ENCODE results near the gene OR1E1.
"Not testable (repeated sequence)": the region's sequence is repeated elsewhere in the genome, so short reads cannot be mapped to it uniquely, and the experiment has no call there.

Gene OR1E1

GRCh38 chr17:3415610-3416009 lies 17.4 kb upstream of the OR1E1 start:
- no peak overlapping the region for H3K4me3 ChIP-seq (ENCODE audit: low read length)

GRCh38 chr17:3412216-3412615 lies 14.0 kb upstream of the OR1E1 start:
- not testable (repeated sequence) for H3K9me2 ChIP-seq (replicated peaks; ENCODE audit: control insufficient read depth, low read length); H3K4me2 ChIP-seq (ENCODE audit: low read length); H3K4me3 ChIP-seq (ENCODE audit: low read length); H3K9me3 ChIP-seq (ENCODE audit: control insufficient read depth, insufficient read depth, low read length); H3K27me3 ChIP-seq (ENCODE audit: control insufficient read depth, low read length); H3K79me2 ChIP-seq (ENCODE audit: control insufficient read depth, low read length); H3F3A ChIP-seq (ENCODE audit: control insufficient read depth, insufficient read depth); H3K27ac ChIP-seq (ENCODE audit: low read depth, low read length); H3K4me1 ChIP-seq (ENCODE audit: control insufficient read depth, low read length); H4K20me1 ChIP-seq (ENCODE audit: control insufficient read depth, insufficient read depth, low read depth, low read length); H3K36me3 ChIP-seq (ENCODE audit: control insufficient read depth, low read length)

More at GRCh38 chr17:3415610-3416009, 17.4 kb upstream of the OR1E1 start:
- no peaks in the 10 kb centered on the region for H3F3A ChIP-seq (ENCODE audit: control insufficient read depth, insufficient read depth)
- H3K4me2 ChIP-seq (ENCODE audit: low read length): no peak overlapping the region
- no peaks in the 10 kb centered on the region for H3K9me3 ChIP-seq (ENCODE audit: control insufficient read depth, insufficient read depth, low read length)
- no peak for TF ChIP-seq EZH2phosphoT487 (IDR thresholded peaks at IDR 0.05; ENCODE audit: borderline replicate concordance, low read length)
- TF ChIP-seq CTCF (IDR thresholded peaks at IDR 0.05; ENCODE audit: low read depth, low read length, poor library complexity, severe bottlenecking): no peak
- H3K27me3 ChIP-seq (ENCODE audit: control insufficient read depth, low read length): peaks cover 18% of the 10 kb centered on the region
- no peaks in the 10 kb centered on the region for H3K9me2 ChIP-seq (replicated peaks; ENCODE audit: control insufficient read depth, low read length)
- no peak overlapping the region for H3K27ac ChIP-seq (ENCODE audit: low read depth, low read length)
- H3K4me1 ChIP-seq (ENCODE audit: control insufficient read depth, low read length): no peaks in the 10 kb centered on the region
- no peaks in the 10 kb centered on the region for H3K79me2 ChIP-seq (ENCODE audit: control insufficient read depth, low read length)
- no peaks in the 10 kb centered on the region for H3K36me3 ChIP-seq (ENCODE audit: control insufficient read depth, low read length)
- no peaks in the 10 kb centered on the region for H4K20me1 ChIP-seq (ENCODE audit: control insufficient read depth, insufficient read depth, low read depth, low read length)

- Histone ChIP-seq H3K4me1 (ENCODE audit: control insufficient read depth, low read length) (no peaks in the 10 kb centered on the region), H3K36me3 (ENCODE audit: control insufficient read depth, low read length) (no peaks in the 10 kb centered on the region), H3K4me3 (ENCODE audit: low read length) (no peak within 1 kb of the TSS), H4K20me1 (ENCODE audit: control insufficient read depth, insufficient read depth, low read depth, low read length) (no peaks in the 10 kb centered on the region), H3K27me3 (ENCODE audit: control insufficient read depth, low read length) (no peaks in the 10 kb centered on the region), H3F3A (ENCODE audit: control insufficient read depth, insufficient read depth) (no peaks in the 10 kb centered on the region), H3K79me2 (ENCODE audit: control insufficient read depth, low read length) (no peaks in the 10 kb centered on the region), H3K9me3 (ENCODE audit: control insufficient read depth, insufficient read depth, low read length) (peaks cover 7% of the 10 kb centered on the region), H3K9me2 (replicated peaks; ENCODE audit: control insufficient read depth, low read length) (no peaks in the 10 kb centered on the region), H3K27ac (ENCODE audit: low read depth, low read length) (no peak within 1 kb of the TSS), H3K4me2 (ENCODE audit: low read length) (no peak within 1 kb of the TSS)
- TF ChIP-seq CTCF (IDR thresholded peaks at IDR 0.05; ENCODE audit: low read depth, low read length, poor library complexity, severe bottlenecking) (no peak), EZH2phosphoT487 (IDR thresholded peaks at IDR 0.05; ENCODE audit: borderline replicate concordance, low read length) (no peak)
These were observed 12.9 kb upstream of the OR1E1 start, which contains the start of gene OR3A3 for GRCh38 chr17:3411070-3411469. TSS of gene OR3A3 (plus strand) at chr17:3411370.

- H3K79me2 ChIP-seq (ENCODE audit: control insufficient read depth, low read length); H3K4me1 ChIP-seq (ENCODE audit: control insufficient read depth, low read length); H3K27me3 ChIP-seq (ENCODE audit: control insufficient read depth, low read length); H3K36me3 ChIP-seq (ENCODE audit: control insufficient read depth, low read length); H3K4me3 ChIP-seq (ENCODE audit: low read length); H3K4me2 ChIP-seq (ENCODE audit: low read length); H3K9me2 ChIP-seq (replicated peaks; ENCODE audit: control insufficient read depth, low read length); H3K9me3 ChIP-seq (ENCODE audit: control insufficient read depth, insufficient read depth, low read length); H3F3A ChIP-seq (ENCODE audit: control insufficient read depth, insufficient read depth); H4K20me1 ChIP-seq (ENCODE audit: control insufficient read depth, insufficient read depth, low read depth, low read length); H3K27ac ChIP-seq (ENCODE audit: low read depth, low read length): not testable (repeated sequence)
These were observed 5.6 kb upstream of the OR1E1 start for GRCh38 chr17:3403856-3404255.

Data from DOHH2 (cell line).